ENCODE data around the gene TWNK.
A peak's percentile ranks its signal among the peaks of the same experiment; 100 is the strongest.
"Not testable (repeated sequence)": the region's sequence is repeated elsewhere in the genome, so short reads cannot be mapped to it uniquely, and the experiment has no call there.

The TWNK gene

DNA sequence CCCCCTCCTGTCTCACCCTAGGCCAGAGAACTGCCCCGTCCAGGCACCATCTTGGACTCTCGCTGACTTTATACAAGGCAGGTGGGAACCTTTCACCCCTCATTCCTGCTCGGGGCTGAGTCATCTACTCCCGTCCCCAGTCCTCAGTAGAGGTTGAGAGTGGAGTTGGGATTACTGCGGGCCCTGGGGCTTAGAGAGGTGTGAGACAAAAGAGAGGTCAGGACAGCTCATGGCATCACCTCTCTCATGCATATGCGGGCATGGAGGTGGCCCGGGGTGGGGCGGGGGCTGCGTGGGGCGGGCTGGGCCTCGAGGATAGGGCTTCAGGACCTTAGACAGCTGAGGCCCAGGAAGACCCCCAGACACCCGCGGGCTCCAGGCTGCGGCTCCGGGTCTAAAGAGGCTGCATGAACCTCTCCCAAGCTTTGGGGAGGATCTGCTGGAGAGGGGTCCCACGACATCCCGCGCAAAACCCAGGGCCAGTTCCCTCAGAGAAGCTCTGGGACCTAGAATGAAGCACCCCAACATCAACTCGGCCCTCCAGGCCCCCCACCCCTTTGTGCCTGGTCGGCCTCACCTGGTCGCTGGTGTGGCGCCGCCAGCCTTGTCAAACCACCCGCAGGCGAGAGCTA, 43.3 kb downstream of the TWNK start:
- DNase-seq (ENCODE audit: low spot score): no peak

GRCh38 chr10:101031128-101031795, 43.9 kb downstream of the TWNK start, which contains the start of the genes PDZD7 and SFXN3:
PDZD7 (minus strand) TSS chr10:101031129; CDS start chr10:101030219, 910 bp downstream.
SFXN3 (plus strand) TSS chr10:101031234; CDS start chr10:101034695, 3,461 bp downstream.
- DNase-seq (ENCODE audit: low spot score): peak; percentile 97

DNA sequence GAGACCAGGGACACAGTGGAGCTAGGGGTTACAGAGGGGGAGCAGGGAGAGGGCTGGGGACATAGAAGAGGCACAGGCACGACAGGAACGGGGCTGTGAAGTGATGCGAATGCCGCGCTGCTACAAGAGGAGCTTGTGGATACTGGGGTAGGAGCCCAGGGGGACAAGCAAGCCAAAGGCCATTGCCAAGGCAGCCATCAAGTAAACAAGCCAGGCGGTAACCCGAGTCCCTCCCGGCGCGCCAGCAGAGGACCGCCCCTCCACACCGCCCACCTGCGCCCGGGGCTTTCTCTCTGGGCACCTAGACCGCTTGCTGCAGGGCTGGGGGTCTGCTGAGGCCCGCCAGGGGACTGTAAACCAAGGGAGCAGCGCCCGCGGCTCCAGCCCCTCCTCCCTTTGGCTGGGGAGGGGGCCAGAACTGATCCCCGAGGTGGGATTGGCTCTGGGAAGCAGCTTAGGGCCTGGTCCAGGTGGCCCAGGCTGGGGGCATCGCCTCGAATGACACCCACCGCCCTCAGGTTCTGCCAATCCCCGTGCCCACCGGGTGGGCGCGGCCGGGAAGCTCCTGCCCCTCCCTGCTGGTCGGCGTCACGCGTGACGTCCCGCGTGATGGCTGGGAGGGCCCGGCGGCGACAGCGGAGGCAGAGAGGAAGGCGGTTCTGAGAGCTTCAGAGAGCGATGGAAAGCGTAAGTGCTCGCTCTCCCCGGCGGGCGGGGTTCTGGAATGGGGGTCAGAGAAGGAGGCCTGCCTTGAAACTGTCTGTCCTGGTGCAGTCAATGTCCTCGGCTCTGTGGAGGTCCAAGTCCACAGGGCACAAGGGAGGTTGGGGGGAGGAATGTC, 44.7 kb downstream of the TWNK start:
- peak; percentile 86 for DNase-seq (ENCODE audit: low spot score)

- peak; percentile 89 for DNase-seq (ENCODE audit: low spot score)
Observed at GRCh38 chr10:101032637-101033224, 45.4 kb downstream of the TWNK start.

- no peak for DNase-seq (ENCODE audit: low spot score)
Observed at GRCh38 chr10:101033276-101033675, 45.9 kb downstream of the TWNK start.

DNA sequence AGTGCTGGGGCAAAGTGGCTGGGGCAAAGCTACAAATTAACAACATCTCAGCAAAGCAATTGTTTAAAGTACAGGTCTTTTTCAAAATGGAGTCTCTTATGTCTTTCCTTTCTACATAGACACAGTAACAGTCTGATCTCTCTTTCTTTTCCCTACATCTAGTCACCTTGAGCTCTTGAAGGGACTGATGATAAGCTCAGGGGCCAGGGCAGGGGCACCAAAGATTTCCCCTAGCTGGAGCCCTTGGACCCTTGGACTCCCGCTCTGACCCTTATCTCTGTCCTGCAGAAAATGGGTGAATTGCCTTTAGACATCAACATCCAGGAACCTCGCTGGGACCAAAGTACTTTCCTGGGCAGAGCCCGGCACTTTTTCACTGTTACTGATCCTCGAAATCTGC, 47.1 kb downstream of the TWNK start:
- DNase-seq (ENCODE audit: low spot score): not testable (repeated sequence)

DNA sequence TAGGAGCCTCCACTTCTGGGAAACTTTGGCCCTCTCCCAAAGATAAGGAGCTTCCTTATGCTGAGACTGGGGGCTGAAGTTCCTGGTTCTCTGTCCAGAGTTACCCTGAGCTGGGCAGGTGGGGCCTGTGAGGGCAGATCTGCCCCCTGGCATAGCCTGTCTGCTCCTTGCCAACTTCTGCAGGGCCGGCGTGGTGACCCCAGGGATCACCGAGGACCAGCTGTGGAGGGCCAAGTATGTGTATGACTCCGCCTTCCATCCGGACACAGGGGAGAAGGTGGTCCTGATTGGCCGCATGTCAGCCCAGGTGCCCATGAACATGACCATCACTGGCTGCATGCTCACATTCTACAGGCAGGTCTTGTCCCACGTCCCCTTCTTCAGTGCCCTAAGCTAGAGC, 48.0 kb downstream of the TWNK start:
- DNase-seq (ENCODE audit: low spot score): no peak

GRCh38 chr10:101035916-101036702, 48.8 kb downstream of the TWNK start:
- no peak for DNase-seq (ENCODE audit: low spot score)

DNA sequence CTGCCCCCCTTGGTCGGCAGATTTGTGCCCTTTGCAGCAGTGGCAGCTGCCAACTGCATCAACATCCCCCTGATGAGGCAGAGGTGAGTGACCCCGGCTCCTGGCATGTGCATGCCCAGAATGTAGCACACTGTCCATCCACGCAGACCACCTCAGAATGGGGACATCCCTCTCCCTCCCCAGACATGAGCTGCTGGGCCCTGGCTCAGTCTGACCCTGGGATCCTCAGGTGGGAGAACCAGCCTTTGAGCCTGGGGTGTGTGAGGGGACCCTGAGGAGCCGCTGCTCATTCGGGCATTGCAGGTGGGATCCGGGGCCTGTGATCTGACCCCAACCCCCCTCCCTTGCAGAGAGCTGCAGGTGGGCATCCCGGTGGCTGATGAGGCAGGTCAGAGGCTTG, 49.4 kb downstream of the TWNK start:
- DNase-seq (ENCODE audit: low spot score): no peak

DNA sequence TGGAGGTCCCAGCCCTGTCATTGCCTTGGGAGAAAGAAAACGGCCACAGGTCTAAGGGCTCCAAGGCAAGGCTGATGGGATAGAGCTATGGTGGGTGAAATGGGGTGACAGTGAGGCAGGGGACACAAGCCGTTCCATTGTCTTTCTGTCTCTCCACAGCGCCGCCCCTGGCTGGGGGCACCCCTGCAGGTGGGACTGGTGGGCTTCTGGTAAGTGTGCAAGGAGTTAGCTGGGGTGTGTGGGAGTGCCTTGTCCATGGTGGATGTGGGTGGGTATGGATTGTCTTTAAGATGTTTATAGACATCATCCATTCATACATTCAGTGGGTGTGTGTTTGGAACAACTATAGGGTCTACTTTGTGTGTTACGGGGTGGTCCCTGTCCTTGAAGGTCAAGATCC, 51.1 kb downstream of the TWNK start:
- no peak for DNase-seq (ENCODE audit: low spot score)

DNA sequence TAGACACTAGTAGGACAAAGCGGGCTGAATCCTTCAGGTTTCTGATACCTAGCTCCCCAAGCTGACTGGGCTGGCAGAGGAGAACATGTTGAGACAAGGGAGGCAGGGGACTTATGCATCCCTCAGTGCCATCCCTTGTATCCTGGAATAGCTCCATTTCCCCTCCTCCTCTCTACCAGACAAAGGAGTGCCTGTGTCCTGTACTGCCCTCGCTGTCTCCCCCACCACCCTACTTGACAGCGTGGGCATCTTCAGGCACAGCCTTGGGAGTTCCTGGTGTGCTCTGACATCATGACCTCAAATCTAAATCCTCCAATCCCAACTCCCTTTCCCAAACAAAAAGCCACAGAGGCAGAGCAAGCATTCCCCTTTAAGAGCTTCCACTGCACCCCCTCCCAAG, 52.7 kb downstream of the TWNK start:
- DNase-seq (ENCODE audit: low spot score): no peak

DNA sequence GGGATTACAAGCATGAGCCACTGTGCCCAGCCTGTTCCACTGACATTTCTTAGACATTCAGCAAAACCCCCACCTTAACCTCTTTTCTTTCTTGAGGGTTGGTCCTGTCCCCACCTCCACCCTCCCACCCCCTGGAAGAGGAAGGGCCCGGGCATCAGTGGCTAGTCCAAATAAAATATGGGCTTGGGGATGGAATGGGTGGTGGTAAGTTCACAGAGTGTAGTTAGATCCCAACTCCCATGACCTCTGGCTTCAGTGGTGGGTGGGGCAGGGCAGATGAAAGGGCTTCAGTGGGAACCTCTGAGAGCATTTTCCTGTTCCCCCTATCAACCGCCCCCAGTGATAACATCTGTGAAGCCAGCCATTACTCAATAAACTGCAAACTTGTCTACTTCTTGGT, 53.5 kb downstream of the TWNK start:
- DNase-seq (ENCODE audit: low spot score): no peak

DNA sequence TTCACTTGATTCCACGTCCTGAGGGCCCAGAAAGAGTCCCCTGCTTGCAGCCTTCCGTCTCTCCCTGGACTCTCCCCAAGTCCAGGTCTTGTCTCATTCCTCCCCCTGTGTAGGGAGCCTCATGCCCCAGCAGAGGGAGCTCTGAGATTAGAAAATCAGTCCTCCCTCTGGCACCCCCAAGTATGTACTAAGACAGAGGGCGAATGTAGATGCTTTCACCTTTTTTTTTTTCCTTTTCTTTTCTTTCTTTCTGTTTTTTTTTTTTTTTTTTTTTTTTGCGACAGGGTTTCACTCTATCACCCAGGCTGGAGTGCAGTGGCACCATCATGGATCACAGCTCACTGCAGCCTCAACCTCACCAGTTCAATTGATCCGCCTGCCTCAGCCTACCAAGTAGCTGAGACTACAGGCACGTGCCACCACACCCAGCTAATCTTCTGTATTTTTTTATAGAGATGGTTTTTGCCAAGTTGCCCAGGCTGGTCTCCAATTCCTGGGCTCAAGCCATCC, 54.0 kb downstream of the TWNK start:
- DNase-seq (ENCODE audit: low spot score): peak; percentile 86

DNA sequence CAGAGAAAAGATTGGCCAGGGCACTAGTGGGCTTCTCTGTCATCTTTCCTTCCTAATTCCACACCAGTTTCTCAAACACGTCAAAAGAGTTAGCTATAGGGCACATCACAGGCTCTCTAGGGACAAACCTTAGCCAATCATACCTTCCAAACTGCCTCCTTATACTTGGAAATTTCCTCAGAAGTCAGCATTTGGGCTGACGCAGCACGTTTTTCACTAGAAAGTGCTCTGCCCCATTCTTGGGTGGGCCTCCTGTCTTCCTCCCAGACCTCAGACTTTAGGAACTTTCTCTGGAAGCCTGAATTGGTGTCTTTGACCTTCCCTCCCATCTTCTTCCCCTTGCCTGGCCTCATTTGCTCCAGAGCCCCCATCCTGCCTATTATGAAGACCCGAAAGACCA, 54.8 kb downstream of the TWNK start:
- no peak for DNase-seq (ENCODE audit: low spot score)

GRCh38 chr10:101042667-101043362, 55.5 kb downstream of the TWNK start:
- DNase-seq (ENCODE audit: low spot score): peak; percentile 94

GRCh38 chr10:101043363-101043707, 56.0 kb downstream of the TWNK start:
- DNase-seq (ENCODE audit: low spot score): peak; percentile 28
